DMS153 treated with DMSO at 0.1 percent for 48 hours (cell line): ENCODE data around the gene SERTM2.
"Not testable (repeated sequence)": the region's sequence is repeated elsewhere in the genome, so short reads cannot be mapped to it uniquely, and the experiment has no call there.

Source experiments
- DNase-seq: peaks from one replicate; lab custom pipeline; 2025; ENCODE audit not compliant: unreplicated experiment; lab: John Stamatoyannopoulos, UW

The SERTM2 gene

GRCh38 chrX:111511477-111511876, at the start of gene SERTM2:
Gene SERTM2 (plus strand): TSS chrX:111511645. CDS start chrX:111518858, 7,213 bp downstream.
- DNase-seq: no peak

- DNase-seq: no peak
Measured at GRCh38 chrX:111465669-111466068, 45.8 kb upstream of the SERTM2 start.

GRCh38 chrX:111467896-111468295, 43.5 kb upstream of the SERTM2 start:
- no peak for DNase-seq

GRCh38 chrX:111470681-111471403, 40.6 kb upstream of the SERTM2 start:
- no peak for DNase-seq

GRCh38 chrX:111481896-111482295, 29.5 kb upstream of the SERTM2 start:
- no peak for DNase-seq

- DNase-seq: no peak
Measured at GRCh38 chrX:111483135-111483534, 28.3 kb upstream of the SERTM2 start.

GRCh38 chrX:111483881-111484280, 27.6 kb upstream of the SERTM2 start:
- no peak for DNase-seq

- DNase-seq: no peak
Measured at GRCh38 chrX:111490688-111491087, 20.8 kb upstream of the SERTM2 start.

- DNase-seq: no peak
Measured at GRCh38 chrX:111492085-111492484, 19.4 kb upstream of the SERTM2 start.

- DNase-seq: no peak
Measured at GRCh38 chrX:111498538-111499103, 12.8 kb upstream of the SERTM2 start.

- no peak for DNase-seq
Measured at GRCh38 chrX:111503485-111503993, 7.9 kb upstream of the SERTM2 start.

- DNase-seq: no peak
Measured at GRCh38 chrX:111504941-111505340, 6.5 kb upstream of the SERTM2 start.

- no peak for DNase-seq
Measured at GRCh38 chrX:111505783-111506182, 5.7 kb upstream of the SERTM2 start.

- DNase-seq: no peak
Measured at GRCh38 chrX:111506826-111507225, 4.6 kb upstream of the SERTM2 start.

- no peak for DNase-seq
Measured at GRCh38 chrX:111507933-111508332, 3.5 kb upstream of the SERTM2 start.

- no peak for DNase-seq
Measured at GRCh38 chrX:111515298-111515697, 3.9 kb downstream of the SERTM2 start.

- DNase-seq: no peak
Measured at GRCh38 chrX:111518667-111519066, 7.2 kb downstream of the SERTM2 start.

GRCh38 chrX:111519215-111519614, 7.8 kb downstream of the SERTM2 start:
- no peak for DNase-seq

- no peak for DNase-seq
Measured at GRCh38 chrX:111520506-111520905, 9.1 kb downstream of the SERTM2 start.

- DNase-seq: no peak
Measured at GRCh38 chrX:111521169-111521568, 9.7 kb downstream of the SERTM2 start.

- DNase-seq: no peak
Measured at GRCh38 chrX:111543212-111543741, 31.8 kb downstream of the SERTM2 start.

- DNase-seq: not testable (repeated sequence)
Measured at GRCh38 chrX:111549235-111549634, 37.8 kb downstream of the SERTM2 start.
